ENCODE data around the gene ZP3.
A peak's percentile ranks its signal among the peaks of the same experiment; 100 is the strongest.
"Not testable (repeated sequence)": the region's sequence is repeated elsewhere in the genome, so short reads cannot be mapped to it uniquely, and the experiment has no call there.

The ZP3 gene

GRCh38 chr7:76440404-76440803 lies 15.7 kb downstream of the ZP3 start:
- not testable (repeated sequence) for DNase-seq (ENCODE audit: low read depth in 2 of 3, low spot score in 2 of 3)

- not testable (repeated sequence) for DNase-seq (ENCODE audit: low read depth in 2 of 3, low spot score in 2 of 3)
Observed at GRCh38 chr7:76441792-76442191, 17.0 kb downstream of the ZP3 start.

GRCh38 chr7:76442664-76443446 lies 18.1 kb downstream of the ZP3 start:
- DNase-seq (ENCODE audit: low read depth in 2 of 3, low spot score in 2 of 3) = not testable (repeated sequence)

- DNase-seq (ENCODE audit: low read depth in 2 of 3, low spot score in 2 of 3) = not testable (repeated sequence)
Observed at GRCh38 chr7:76443846-76444245, 19.1 kb downstream of the ZP3 start.

GRCh38 chr7:76445577-76446008 lies 20.8 kb downstream of the ZP3 start:
- DNase-seq (ENCODE audit: low read depth in 2 of 3, low spot score in 2 of 3) = not testable (repeated sequence)

GRCh38 chr7:76457017-76457416 lies 32.3 kb downstream of the ZP3 start:
- DNase-seq (ENCODE audit: low read depth in 2 of 3, low spot score in 2 of 3) = not testable (repeated sequence)

- DNase-seq (ENCODE audit: low read depth in 2 of 3, low spot score in 2 of 3) = not testable (repeated sequence)
Observed at GRCh38 chr7:76458504-76458903, 33.8 kb downstream of the ZP3 start.

- not testable (repeated sequence) for DNase-seq (ENCODE audit: low read depth in 2 of 3, low spot score in 2 of 3)
Observed at GRCh38 chr7:76460767-76461166, 36.0 kb downstream of the ZP3 start.

GRCh38 chr7:76461464-76462101 lies 36.8 kb downstream of the ZP3 start, which contains the start of gene DTX2:
TSS of gene DTX2 (plus strand) at chr7:76461709. CDS start at chr7:76480510, 18,801 bp downstream.
- peak in 2 of 3 experiments; percentile 28 to 40 for DNase-seq (ENCODE audit: low read depth in 2 of 3, low spot score in 2 of 3)

GRCh38 chr7:76462271-76462882 lies 37.6 kb downstream of the ZP3 start:
- not testable (repeated sequence) for DNase-seq (ENCODE audit: low read depth in 2 of 3, low spot score in 2 of 3)

GRCh38 chr7:76464959-76465358 lies 40.2 kb downstream of the ZP3 start:
- not testable (repeated sequence) for DNase-seq (ENCODE audit: low read depth in 2 of 3, low spot score in 2 of 3)

GRCh38 chr7:76465950-76466349 lies 41.2 kb downstream of the ZP3 start:
- not testable (repeated sequence) for DNase-seq (ENCODE audit: low read depth in 2 of 3, low spot score in 2 of 3)

- not testable (repeated sequence) for DNase-seq (ENCODE audit: low read depth in 2 of 3, low spot score in 2 of 3)
Observed at GRCh38 chr7:76467743-76468404, 43.1 kb downstream of the ZP3 start.

- DNase-seq (ENCODE audit: low read depth in 2 of 3, low spot score in 2 of 3) = not testable (repeated sequence)
Observed at GRCh38 chr7:76471556-76472221, 46.9 kb downstream of the ZP3 start.

GRCh38 chr7:76473097-76473496 lies 48.3 kb downstream of the ZP3 start:
- DNase-seq (ENCODE audit: low read depth in 2 of 3, low spot score in 2 of 3) = not testable (repeated sequence)

GRCh38 chr7:76476280-76476679 lies 51.5 kb downstream of the ZP3 start:
- DNase-seq (ENCODE audit: low read depth in 2 of 3, low spot score in 2 of 3) = not testable (repeated sequence)

- DNase-seq (ENCODE audit: low read depth in 2 of 3, low spot score in 2 of 3) = not testable (repeated sequence)
Observed at GRCh38 chr7:76476742-76477474, 52.2 kb downstream of the ZP3 start.

- DNase-seq (ENCODE audit: low read depth in 2 of 3, low spot score in 2 of 3) = not testable (repeated sequence)
Observed at GRCh38 chr7:76479628-76480027, 54.9 kb downstream of the ZP3 start.

GRCh38 chr7:76480403-76481253 lies 55.9 kb downstream of the ZP3 start:
- DNase-seq (ENCODE audit: low read depth in 2 of 3, low spot score in 2 of 3) = not testable (repeated sequence)
